ENCODE measurements around the gene ACTR6.

GRCh38 chr12:100234166-100234565 lies 33.6 kb downstream of the ACTR6 start:
- TF ChIP-seq ZNF23 (CRISPR knock-in tag; IDR thresholded peaks at IDR 0.05) (no peak), ATF3 (IDR thresholded peaks at IDR 0.05) (no peak), ATF3 (CRISPR knock-in tag; conservative IDR thresholded peaks at IDR 0.05) (no peak), FOSL1 (tag; conservative IDR thresholded peaks at IDR 0.05) (no peak), CTCF (IDR thresholded peaks at IDR 0.05 in 2 of 3, conservative IDR thresholded peaks at IDR 0.05 in 1 of 3; ENCODE audit: insufficient read depth in 2 of 3, low read depth in 1 of 3, low read length in 3 of 3) (no peak), MEF2A (IDR thresholded peaks at IDR 0.05; ENCODE audit: control insufficient read depth, low read depth, low read length) (no peak), ZFP30 (CRISPR knock-in tag; IDR thresholded peaks at IDR 0.05; ENCODE audit: borderline replicate concordance) (no peak), ARNT (IDR thresholded peaks at IDR 0.05) (no peak), ZNF644 (tag; IDR thresholded peaks at IDR 0.05; ENCODE audit: low read depth) (no peak), EP300 (IDR thresholded peaks at IDR 0.05; ENCODE audit: low read length) (no peak)

Measured in K562 (cell line).